Measurements from ENCODE around the gene PA2G4.
A peak's percentile ranks its signal among the peaks of the same experiment; 100 is the strongest.
"Not testable (repeated sequence)": the region's sequence is repeated elsewhere in the genome, so short reads cannot be mapped to it uniquely, and the experiment has no call there.

Gene PA2G4

GRCh38 chr12:56104109-56104814, at the start of gene PA2G4:
TSS of gene PA2G4 (plus strand) at chr12:56104559. CDS start at chr12:56104738, 179 bp downstream.
- DNase-seq (ENCODE audit: low read depth in 1 of 2, low spot score in 1 of 2), result peak; percentile 93 to 95

- DNase-seq (ENCODE audit: low read depth in 1 of 2, low spot score in 1 of 2), result not testable (repeated sequence)
Observed at GRCh38 chr12:56059964-56060363, 44.4 kb upstream of the PA2G4 start.

- DNase-seq (ENCODE audit: low read depth in 1 of 2, low spot score in 1 of 2), result no peak
Observed at GRCh38 chr12:56061982-56062381, 42.4 kb upstream of the PA2G4 start.

GRCh38 chr12:56062996-56063395, 41.4 kb upstream of the PA2G4 start:
- DNase-seq (ENCODE audit: low read depth in 1 of 2, low spot score in 1 of 2), result no peak

- no peak for DNase-seq (ENCODE audit: low read depth in 1 of 2, low spot score in 1 of 2)
Observed at GRCh38 chr12:56071648-56072047, 32.7 kb upstream of the PA2G4 start.

- no peak for DNase-seq (ENCODE audit: low read depth in 1 of 2, low spot score in 1 of 2)
Observed at GRCh38 chr12:56074396-56074795, 30.0 kb upstream of the PA2G4 start.

- DNase-seq (ENCODE audit: low read depth in 1 of 2, low spot score in 1 of 2), result not testable (repeated sequence)
Observed at GRCh38 chr12:56077966-56078365, 26.4 kb upstream of the PA2G4 start.

GRCh38 chr12:56078427-56078826, 25.9 kb upstream of the PA2G4 start:
- no peak for DNase-seq (ENCODE audit: low read depth in 1 of 2, low spot score in 1 of 2)

- peak; percentile 15 to 27 for DNase-seq (ENCODE audit: low read depth in 1 of 2, low spot score in 1 of 2)
Observed at GRCh38 chr12:56078931-56079722, 25.2 kb upstream of the PA2G4 start.

- DNase-seq (ENCODE audit: low read depth in 1 of 2, low spot score in 1 of 2), result peak; percentile 29 to 55
Observed at GRCh38 chr12:56079723-56080555, 24.4 kb upstream of the PA2G4 start, which contains the start of gene ERBB3. TSS of gene ERBB3 (plus strand) at chr12:56080165. CDS start at chr12:56080301, 136 bp downstream.

GRCh38 chr12:56080556-56081138, 23.7 kb upstream of the PA2G4 start:
- no peak for DNase-seq (ENCODE audit: low read depth in 1 of 2, low spot score in 1 of 2)

- DNase-seq (ENCODE audit: low read depth in 1 of 2, low spot score in 1 of 2), result no peak
Observed at GRCh38 chr12:56081393-56082347, 22.7 kb upstream of the PA2G4 start.

- no peak for DNase-seq (ENCODE audit: low read depth in 1 of 2, low spot score in 1 of 2)
Observed at GRCh38 chr12:56082382-56082781, 22.0 kb upstream of the PA2G4 start.

- no peak for DNase-seq (ENCODE audit: low read depth in 1 of 2, low spot score in 1 of 2)
Observed at GRCh38 chr12:56082967-56083366, 21.4 kb upstream of the PA2G4 start.

- DNase-seq (ENCODE audit: low read depth in 1 of 2, low spot score in 1 of 2), result no peak
Observed at GRCh38 chr12:56084958-56085543, 19.3 kb upstream of the PA2G4 start.

- DNase-seq (ENCODE audit: low read depth in 1 of 2, low spot score in 1 of 2), result no peak
Observed at GRCh38 chr12:56086096-56086495, 18.3 kb upstream of the PA2G4 start.

GRCh38 chr12:56086608-56087007, 17.8 kb upstream of the PA2G4 start:
- DNase-seq (ENCODE audit: low read depth in 1 of 2, low spot score in 1 of 2), result no peak

GRCh38 chr12:56087220-56087619, 17.1 kb upstream of the PA2G4 start:
- no peak for DNase-seq (ENCODE audit: low read depth in 1 of 2, low spot score in 1 of 2)

- DNase-seq (ENCODE audit: low read depth in 1 of 2, low spot score in 1 of 2), result no peak
Observed at GRCh38 chr12:56097738-56098137, 6.6 kb upstream of the PA2G4 start.

- DNase-seq (ENCODE audit: low read depth in 1 of 2, low spot score in 1 of 2), result no peak
Observed at GRCh38 chr12:56098592-56098991, 5.8 kb upstream of the PA2G4 start.

Measured in stimulated activated CD4-positive, alpha-beta T cell treated with anti-CD3 and anti-CD28 coated beads, Interleukin-15, amount 100 ng/mL, for 1 hour (primary cell).